Stimulated activated CD4-positive, alpha-beta T cell treated with anti-CD3 and anti-CD28 coated beads, TNF-alpha, amount 100 ng/mL, for 24 hours (primary cell): Measurements from ENCODE around the gene OR7E24.
"Not testable (repeated sequence)": the region's sequence is repeated elsewhere in the genome, so short reads cannot be mapped to it uniquely, and the experiment has no call there.

Source experiments
- DNase-seq, 3 experiments: peaks; one replicate each; pipeline ENCODE4 v3.0.0-alpha.2; 2020; ENCODE audit warnings: low read depth in 3 of 3

OR7E24 gene

DNA sequence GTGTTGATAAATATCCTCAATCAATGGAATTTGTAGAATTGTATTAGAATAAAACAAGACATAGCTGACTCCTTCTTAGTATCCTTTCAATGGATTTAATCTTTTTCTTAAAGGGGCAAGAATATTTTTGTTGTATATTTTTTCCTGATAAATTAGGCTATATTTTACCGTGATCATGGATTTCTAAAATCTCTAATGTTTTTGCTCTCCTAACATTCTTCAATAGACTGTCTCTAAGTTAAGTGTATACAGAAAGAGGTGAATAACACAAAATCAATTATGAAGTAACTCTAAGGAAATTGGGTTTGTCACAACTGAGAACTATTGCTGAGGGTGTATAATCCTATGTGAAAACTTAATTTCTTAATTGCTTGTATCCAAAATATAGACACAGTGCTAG is at the start of gene OR7E24:
OR7E24 (plus strand) TSS at position 301 of the 400 bp plus-strand sequence. CDS start 114 bp downstream, outside the sequence.
- DNase-seq: no peak

DNA sequence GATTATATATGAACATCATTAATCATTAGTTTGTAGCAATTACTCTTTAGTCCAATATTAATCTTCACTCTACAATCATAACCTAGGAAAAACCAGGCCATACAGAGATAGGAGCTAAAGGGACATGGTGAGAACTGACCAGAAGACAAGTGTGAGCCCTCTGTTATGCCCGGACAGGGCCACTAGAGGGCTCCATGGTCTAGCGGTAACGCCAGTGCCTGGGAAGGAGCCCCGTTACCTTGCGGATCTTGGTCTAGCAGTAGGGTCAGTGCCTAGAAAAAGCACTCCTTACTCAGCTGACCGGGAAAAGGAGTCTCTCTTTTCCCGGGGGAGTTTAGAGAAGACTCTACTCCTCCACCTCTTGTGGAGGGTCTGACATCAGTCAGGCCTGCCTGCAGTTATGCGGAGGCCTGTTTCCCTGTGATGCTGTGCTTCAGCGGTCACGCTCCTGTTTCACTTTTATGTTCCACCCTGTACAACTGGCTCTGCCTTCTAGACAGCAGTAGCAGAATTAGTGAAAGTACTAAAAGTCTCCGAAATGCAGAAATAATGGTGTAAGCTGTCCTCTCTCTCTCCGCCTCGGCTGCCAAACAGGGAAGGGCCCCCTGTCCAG is 45.1 kb upstream of the OR7E24 start:
- DNase-seq: peak; percentile 19 to 55 (median 37)

DNA sequence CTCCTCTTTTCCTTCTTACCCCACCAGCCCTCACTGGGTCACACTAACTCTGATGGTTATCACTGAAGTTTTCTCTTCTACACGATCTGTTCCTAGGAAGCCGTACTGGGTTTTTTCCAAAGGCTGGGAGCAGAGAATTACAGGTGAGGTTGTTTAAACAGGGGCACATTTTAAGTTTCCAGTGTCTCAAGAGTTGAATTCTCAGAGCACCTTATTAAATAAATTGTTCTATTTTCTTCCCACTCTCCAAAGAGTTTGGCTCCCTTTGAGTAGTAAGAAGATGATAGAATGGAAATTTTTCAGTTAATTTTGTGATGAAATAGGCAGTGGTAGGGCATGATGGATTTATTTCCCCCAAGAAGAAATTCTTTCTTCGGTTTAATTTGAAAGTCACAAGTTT is 31.2 kb upstream of the OR7E24 start, which contains the start of gene OR7D4:
OR7D4 (minus strand) TSS at position 101 of the 400 bp plus-strand sequence. CDS start 4,752 bp downstream, outside the sequence.
- DNase-seq: no peak

DNA sequence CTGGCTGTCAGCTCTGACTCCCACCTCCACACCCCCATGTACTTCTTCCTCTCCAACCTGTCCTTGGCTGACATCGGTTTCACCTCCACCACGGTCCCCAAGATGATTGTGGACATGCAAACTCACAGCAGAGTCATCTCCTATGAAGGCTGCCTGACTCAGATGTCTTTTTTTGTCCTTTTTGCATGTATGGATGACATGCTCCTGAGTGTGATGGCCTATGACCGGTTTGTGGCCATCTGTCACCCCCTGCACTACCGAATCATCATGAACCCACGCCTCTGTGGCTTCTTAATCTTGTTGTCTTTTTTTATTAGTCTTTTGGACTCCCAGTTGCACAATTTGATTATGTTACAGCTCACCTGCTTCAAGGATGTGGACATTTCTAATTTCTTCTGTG is 506 bp downstream of the OR7E24 start:
- DNase-seq: no peak

DNA sequence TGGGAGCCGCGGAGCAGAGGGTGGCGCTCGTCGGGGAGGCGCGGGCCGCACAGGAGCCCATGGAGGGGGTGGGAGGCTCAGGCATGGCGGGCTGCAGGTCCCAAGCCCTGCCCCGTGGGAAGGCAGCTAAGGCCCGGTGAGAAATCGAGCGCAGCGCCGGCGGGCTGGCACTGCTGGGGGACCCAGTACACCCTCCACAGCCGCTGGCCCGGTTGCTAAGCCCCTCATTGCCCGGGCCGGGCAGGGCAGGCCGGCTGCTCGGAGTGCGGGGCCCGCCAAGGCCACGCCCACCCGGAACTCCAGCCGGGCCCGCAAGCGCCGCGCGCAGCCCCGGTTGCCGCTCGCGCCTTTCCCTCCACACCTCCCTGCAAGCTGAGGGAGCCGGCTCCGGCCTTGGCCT is 32.8 kb downstream of the OR7E24 start:
- not testable (repeated sequence) for DNase-seq

DNA sequence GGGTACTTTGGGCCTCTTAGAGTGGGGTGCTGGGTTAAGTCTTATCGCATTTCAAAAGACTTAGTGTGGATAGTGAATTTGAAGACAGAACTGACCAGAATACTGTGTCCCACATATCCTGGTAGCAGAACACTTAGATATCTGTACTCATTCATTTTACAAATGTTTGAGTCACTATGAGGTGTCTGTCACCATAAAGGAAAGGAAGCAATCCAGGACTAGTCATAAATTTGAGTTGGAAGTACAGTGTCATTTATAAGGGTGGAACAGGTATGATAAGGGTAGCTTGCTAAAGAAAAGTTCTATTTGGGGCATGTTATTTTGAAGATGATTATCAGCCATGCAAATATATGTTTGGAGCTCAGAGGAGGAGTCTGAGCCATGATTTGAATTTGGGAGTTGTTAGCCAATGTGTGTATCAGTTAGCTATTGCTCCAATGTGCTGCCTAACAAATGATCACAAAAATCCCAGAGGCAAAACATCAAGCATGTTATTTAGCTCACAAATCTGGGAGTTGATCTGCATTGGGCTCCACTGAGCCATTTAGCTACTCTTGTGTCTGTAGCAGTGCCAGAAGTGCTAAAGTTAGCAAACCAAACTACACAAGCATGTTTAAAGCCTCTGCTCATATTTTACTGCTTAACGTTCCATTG is 38.6 kb downstream of the OR7E24 start:
- DNase-seq: no peak

DNA sequence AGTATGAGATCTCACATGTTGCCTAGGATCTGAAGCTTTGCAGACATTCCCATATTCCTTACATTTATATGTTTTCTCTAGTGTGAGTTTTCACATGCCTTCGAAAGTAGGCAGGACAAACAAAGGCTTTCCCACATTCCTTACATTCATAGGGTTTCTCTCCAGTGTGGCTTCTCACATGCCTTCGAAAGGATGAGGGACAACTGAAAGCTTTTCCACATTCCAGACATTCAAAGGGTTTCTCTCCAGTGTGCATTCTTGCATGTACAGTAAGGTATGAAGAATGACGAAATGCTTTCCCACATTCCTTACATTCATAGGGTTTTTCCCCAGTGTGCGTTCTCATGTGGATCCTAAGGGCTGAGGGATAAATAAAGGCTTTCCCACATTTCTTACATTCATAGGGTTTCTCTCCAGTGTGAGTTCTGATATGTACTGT is 44.7 kb downstream of the OR7E24 start:
- DNase-seq: no peak

DNA sequence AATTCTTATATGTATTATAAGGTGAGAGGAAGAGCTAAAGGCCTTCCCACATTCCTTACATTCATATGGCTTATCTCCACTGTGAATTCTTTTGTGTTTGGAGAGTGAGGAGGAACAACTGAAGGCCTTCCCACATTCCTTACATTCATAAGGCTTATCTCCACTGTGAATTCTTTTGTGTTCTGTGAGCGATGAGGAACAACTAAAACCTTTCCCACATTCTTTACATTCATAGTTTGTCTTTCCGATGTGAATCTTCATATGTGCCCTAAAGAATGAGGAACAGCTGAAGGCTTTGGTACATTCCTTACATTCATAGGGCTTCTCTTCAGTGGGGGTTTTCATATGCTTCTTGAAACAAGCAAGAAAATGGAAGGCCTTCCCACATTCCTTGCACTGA is 45.6 kb downstream of the OR7E24 start:
- DNase-seq: no peak
